ENCODE data around the gene PROSER2. TPM values are rescaled to one million over a fixed set of nuclear protein-coding genes. Genes with fewer than 3 reads are reported as not detected.

PROSER2 gene
- total and polyA plus RNA-seq, 2 donors from 2014 or later: 8.1 to 48.2 TPM

DNA sequence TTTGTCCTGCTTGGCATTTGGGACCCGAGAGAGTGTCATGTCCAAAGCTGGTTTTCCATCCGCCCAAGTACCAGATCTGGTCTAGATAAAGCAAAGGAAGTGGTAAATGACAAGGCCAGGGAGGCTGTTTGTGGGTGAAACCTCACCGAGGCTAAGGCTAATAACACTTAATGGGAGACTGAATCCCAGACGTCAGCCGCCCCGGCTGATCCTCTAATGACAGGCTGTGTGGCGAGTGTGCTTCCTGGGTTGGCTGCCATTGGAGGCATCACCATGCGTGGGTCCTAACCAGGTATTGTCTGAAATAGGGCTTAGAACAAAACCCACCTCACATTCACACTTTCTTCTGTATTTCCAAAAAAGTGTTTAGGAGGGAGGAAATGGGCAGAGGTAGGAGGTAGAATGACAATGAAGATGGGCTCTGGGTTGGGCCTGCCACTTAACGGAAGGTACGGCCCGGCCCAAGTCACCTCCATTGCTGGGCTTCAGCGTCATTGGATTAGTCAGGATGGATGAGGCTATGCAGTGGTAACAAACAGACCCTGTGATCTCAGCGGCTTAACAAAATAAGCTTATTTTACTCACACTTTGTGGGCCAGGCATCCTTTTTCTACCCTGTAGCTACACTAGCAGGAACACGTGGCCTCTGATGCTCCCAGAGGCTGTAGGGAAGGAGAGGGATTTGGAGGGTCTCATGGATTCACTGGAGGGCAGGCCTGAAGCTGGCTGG lies 59.7 kb downstream of the PROSER2 start:
- intact Hi-C loops (cut with DNase I): no loop called here
- H3K27ac ChIP-seq (ENCODE audit: low read depth in 2 of 2, low read length in 2 of 2): no peak overlapping the region

GRCh38 chr10:11884706-11885423 lies 61.7 kb downstream of the PROSER2 start:
- H3K9ac ChIP-seq (ENCODE audit: low read length in 3 of 3): no peak overlapping the region
- TF ChIP-seq, protein P1, sequence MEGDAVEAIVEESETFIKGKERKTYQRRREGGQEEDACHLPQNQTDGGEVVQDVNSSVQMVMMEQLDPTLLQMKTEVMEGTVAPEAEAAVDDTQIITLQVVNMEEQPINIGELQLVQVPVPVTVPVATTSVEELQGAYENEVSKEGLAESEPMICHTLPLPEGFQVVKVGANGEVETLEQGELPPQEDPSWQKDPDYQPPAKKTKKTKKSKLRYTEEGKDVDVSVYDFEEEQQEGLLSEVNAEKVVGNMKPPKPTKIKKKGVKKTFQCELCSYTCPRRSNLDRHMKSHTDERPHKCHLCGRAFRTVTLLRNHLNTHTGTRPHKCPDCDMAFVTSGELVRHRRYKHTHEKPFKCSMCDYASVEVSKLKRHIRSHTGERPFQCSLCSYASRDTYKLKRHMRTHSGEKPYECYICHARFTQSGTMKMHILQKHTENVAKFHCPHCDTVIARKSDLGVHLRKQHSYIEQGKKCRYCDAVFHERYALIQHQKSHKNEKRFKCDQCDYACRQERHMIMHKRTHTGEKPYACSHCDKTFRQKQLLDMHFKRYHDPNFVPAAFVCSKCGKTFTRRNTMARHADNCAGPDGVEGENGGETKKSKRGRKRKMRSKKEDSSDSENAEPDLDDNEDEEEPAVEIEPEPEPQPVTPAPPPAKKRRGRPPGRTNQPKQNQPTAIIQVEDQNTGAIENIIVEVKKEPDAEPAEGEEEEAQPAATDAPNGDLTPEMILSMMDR (IDR thresholded peaks at IDR 0.05; ENCODE audit: borderline replicate concordance, extremely low read depth, insufficient read depth): no peak
- FAIRE-seq (no peak), DNase-seq (peak in 1 of 5 donors; percentile 75)
- no peaks in the 10 kb centered on the region for H3K9me3 ChIP-seq (ENCODE audit: control insufficient read depth in 2 of 3, insufficient read depth in 1 of 3, low read length in 3 of 3)
- no peak overlapping the region for H3K4me3 ChIP-seq (ENCODE audit: low read length in 3 of 3)
- intact Hi-C loops (cut with DNase I): no loop called here
- no peaks in the 10 kb centered on the region for H3K36me3 ChIP-seq (ENCODE audit: control insufficient read depth in 2 of 3, insufficient read depth in 3 of 3, low read length in 3 of 3)
- peaks cover 0 to 8% (median 0%) of the 10 kb centered on the region in 3 donors for H3K4me1 ChIP-seq (ENCODE audit: control insufficient read depth in 2 of 3, insufficient read depth in 2 of 3, low read depth in 1 of 3, low read length in 3 of 3)
- no peak overlapping the region for H3K27ac ChIP-seq (ENCODE audit: low read depth in 2 of 2, low read length in 2 of 2)
- no peaks in the 10 kb centered on the region for H3K27me3 ChIP-seq (ENCODE audit: control insufficient read depth, insufficient read depth, low read length)

More for the DNA sequence above, 59.7 kb downstream of the PROSER2 start:
- Histone ChIP-seq H3K4me1 (ENCODE audit: control insufficient read depth in 2 of 3, insufficient read depth in 2 of 3, low read depth in 1 of 3, low read length in 3 of 3) (peaks cover 0 to 8% (median 0%) of the 10 kb centered on the region in 3 donors), H3K4me3 (ENCODE audit: low read length in 3 of 3) (no peak overlapping the region), H3K9ac (ENCODE audit: low read length in 3 of 3) (no peak overlapping the region), H3K27me3 (ENCODE audit: control insufficient read depth, insufficient read depth, low read length) (no peaks in the 10 kb centered on the region), H3K36me3 (ENCODE audit: control insufficient read depth in 2 of 3, insufficient read depth in 3 of 3, low read length in 3 of 3) (no peaks in the 10 kb centered on the region), H3K9me3 (ENCODE audit: control insufficient read depth in 2 of 3, insufficient read depth in 1 of 3, low read length in 3 of 3) (no peaks in the 10 kb centered on the region)
- FAIRE-seq: no peak
- TF ChIP-seq, protein P1 (IDR thresholded peaks at IDR 0.05; ENCODE audit: borderline replicate concordance, extremely low read depth, insufficient read depth): no peak
- no peak for DNase-seq

DNA sequence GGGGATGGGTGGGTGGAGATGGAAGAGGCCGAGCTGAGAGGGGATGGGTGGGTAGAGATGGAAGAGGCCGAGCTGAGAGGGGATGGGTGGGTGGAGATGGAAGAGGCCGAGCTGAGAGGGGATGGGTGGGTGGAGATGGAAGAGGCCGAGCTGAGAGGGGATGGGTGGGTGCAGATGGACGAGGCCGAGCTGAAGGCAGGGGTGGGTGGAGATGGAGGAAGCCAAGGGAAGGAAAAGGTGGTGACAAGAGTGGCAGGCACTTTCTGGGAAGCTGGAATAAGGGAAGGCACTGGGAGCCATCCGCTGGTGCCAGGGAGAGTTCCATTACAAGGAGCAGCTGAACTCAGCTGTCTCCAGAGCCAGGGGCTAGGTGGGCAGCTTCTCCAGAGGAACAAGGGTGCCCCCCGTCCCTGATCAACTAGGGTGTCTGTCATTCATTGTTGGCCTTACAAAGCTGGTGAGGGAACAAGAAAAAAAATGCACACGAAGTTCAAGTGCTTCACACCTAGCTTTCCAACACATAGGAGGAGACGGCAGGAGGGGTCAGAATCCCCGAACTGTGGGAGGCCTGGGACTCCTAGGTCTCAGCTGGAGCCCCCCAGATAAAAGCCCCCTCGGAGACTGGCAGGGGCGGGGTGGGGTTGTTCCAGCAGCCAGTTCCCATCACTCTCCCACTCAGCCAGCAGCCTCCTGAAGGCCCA lies 62.4 kb downstream of the PROSER2 start:
- H3K4me1 ChIP-seq (ENCODE audit: control insufficient read depth in 2 of 3, insufficient read depth in 2 of 3, low read depth in 1 of 3, low read length in 3 of 3): peaks cover 0 to 8% (median 0%) of the 10 kb centered on the region in 3 donors
- H3K4me3 ChIP-seq (ENCODE audit: low read length in 3 of 3): no peak overlapping the region
- H3K36me3 ChIP-seq (ENCODE audit: control insufficient read depth in 2 of 3, insufficient read depth in 3 of 3, low read length in 3 of 3): no peaks in the 10 kb centered on the region
- H3K27me3 ChIP-seq (ENCODE audit: control insufficient read depth, insufficient read depth, low read length): no peaks in the 10 kb centered on the region
- FAIRE-seq: no peak
- TF ChIP-seq, protein P1 (IDR thresholded peaks at IDR 0.05; ENCODE audit: borderline replicate concordance, extremely low read depth, insufficient read depth): no peak
- no peak for DNase-seq
- H3K27ac ChIP-seq (ENCODE audit: low read depth in 2 of 2, low read length in 2 of 2): no peak overlapping the region
- intact Hi-C loops (cut with DNase I): no loop called here
- no peaks in the 10 kb centered on the region for H3K9me3 ChIP-seq (ENCODE audit: control insufficient read depth in 2 of 3, insufficient read depth in 1 of 3, low read length in 3 of 3)
- H3K9ac ChIP-seq (ENCODE audit: low read length in 3 of 3): no peak overlapping the region

All from kidney (tissue), 14 donors.